OCI-LY7 (cell line): ENCODE measurements around the gene CSPG4. TPM values are rescaled to one million over a fixed set of nuclear protein-coding genes. Genes with fewer than 3 reads are reported as not detected.

Experiments used
- BruUV-seq: library from RNA; stranded (reverse); fragments of 400-500 nt; replicated peaks from 2 replicates; lab custom pipeline; 2021; lab: Mats Ljungman, UMichigan
- CTCF ChIA-PET: fragments of 300-600 bp; sonication (Branson Sonifier 250); formaldehyde crosslinking; loops from one replicate; lab custom pipeline; 2022; ENCODE audit warnings: antibody characterized with exemption; ENCODE audit not compliant: unreplicated experiment; lab: Charles Lee
- POLR2A ChIA-PET: fragments of 300-600 bp; sonication (Branson Sonifier 250); formaldehyde crosslinking; loops from one replicate; lab custom pipeline; 2022; ENCODE audit warnings: antibody characterized with exemption; lab: Charles Lee
- DNase-seq: peaks from one replicate; pipeline ENCODE4 v3.0.0-alpha.2; 2015; ENCODE audit warnings: low spot score
- H2AFZ ChIP-seq: fragments of 200-600 bp; sonication (generic), shearing (Covaris generic); 2 replicates; pipeline ENCODE4 v1.6.1; 2014; ENCODE audit warnings: mild to moderate bottlenecking, antibody characterized with exemption, low read length, moderate library complexity
- H3K27ac ChIP-seq: fragments of 200-600 bp; sonication (generic); 2 replicates; pipeline ENCODE4 v1.5.1; 2014; ENCODE audit warnings: mixed run types, low read depth, mild to moderate bottlenecking, moderate library complexity, low read length, inconsistent platforms; ENCODE audit not compliant: poor library complexity, severe bottlenecking
- H3K36me3 ChIP-seq: fragments of 200-600 bp; sonication (generic); 2 replicates; pipeline ENCODE4 v1.6.1; 2014; ENCODE audit warnings: mild to moderate bottlenecking, antibody characterized with exemption, low read length, moderate library complexity, mixed read lengths; ENCODE audit not compliant: insufficient read depth
- H3K4me1 ChIP-seq: fragments of 200-600 bp; sonication (generic); 2 replicates; pipeline ENCODE4 v1.5.1; 2014; ENCODE audit warnings: mild to moderate bottlenecking, low read length; ENCODE audit not compliant: insufficient read depth, poor library complexity, severe bottlenecking
- H3K4me2 ChIP-seq: fragments of 200-600 bp; sonication (generic); 2 replicates; pipeline ENCODE4 v1.6.1; 2014; ENCODE audit warnings: mild to moderate bottlenecking, low read length
- H3K4me3 ChIP-seq: fragments of 200-600 bp; sonication (generic); 2 replicates; pipeline ENCODE4 v1.5.1; 2014; ENCODE audit warnings: mild to moderate bottlenecking, low read depth, low read length; ENCODE audit not compliant: poor library complexity, severe bottlenecking
- H3K79me2 ChIP-seq: fragments of 200-600 bp; sonication (generic); 2 replicates; pipeline ENCODE4 v1.6.1; 2016; ENCODE audit warnings: low read depth, mild to moderate bottlenecking, low read length, moderate library complexity, mixed read lengths; ENCODE audit not compliant: insufficient read depth
- H3K9me2 ChIP-seq: fragments of 200-600 bp; sonication (generic); 2 replicates; pipeline ENCODE4 v1.6.1; 2016; ENCODE audit warnings: mild to moderate bottlenecking, low read length, mixed read lengths; ENCODE audit not compliant: insufficient read depth
- H3K9me3 ChIP-seq: fragments of 200-600 bp; sonication (generic); 2 replicates; pipeline ENCODE4 v1.6.1; 2014; ENCODE audit warnings: mild to moderate bottlenecking, mixed run types, low read length, mixed read lengths
- H4K20me1 ChIP-seq: fragments of 200-600 bp; sonication (generic); 2 replicates; pipeline ENCODE4 v1.6.1; 2014; ENCODE audit warnings: mild to moderate bottlenecking, antibody characterized with exemption, low read length, moderate library complexity, mixed read lengths; ENCODE audit not compliant: insufficient read depth
- CTCF ChIP-seq: fragments of 200-600 bp; sonication (generic); conservative IDR thresholded peaks from 2 replicates; pipeline ENCODE4 v1.5.1; 2014; ENCODE audit warnings: mild to moderate bottlenecking, antibody characterized with exemption, low read length, moderate library complexity, mixed read lengths
- EZH2phosphoT487 ChIP-seq: fragments of 200-600 bp; sonication (generic); IDR thresholded peaks from 2 replicates; pipeline ENCODE4 v1.6.1; 2018; ENCODE audit warnings: low read depth, borderline replicate concordance, mild to moderate bottlenecking, mixed run types, antibody characterized with exemption, low read length, moderate library complexity, mixed read lengths
- intact Hi-C: fragments of 100-400 bp; cut with micrococcal nuclease; formaldehyde crosslinking; loops from one replicate; pipeline ENCODE4 v1.10.0; 2022; ENCODE audit not compliant: unreplicated experiment
- total RNA-seq, 2 experiments: library from RNA; depleted of rRNA in 1 of 2; stranded (reverse); fragments of >200 nt in 1 of 2; shearing (Covaris generic) in 1 of 2; gene quantifications; 2 replicates each; pipeline ENCODE4 v1.2.3, GENCODE V29; 2014 to 2022

CSPG4 gene
- total RNA-seq, 2 experiments from 2014 or later, result not detected

DNA sequence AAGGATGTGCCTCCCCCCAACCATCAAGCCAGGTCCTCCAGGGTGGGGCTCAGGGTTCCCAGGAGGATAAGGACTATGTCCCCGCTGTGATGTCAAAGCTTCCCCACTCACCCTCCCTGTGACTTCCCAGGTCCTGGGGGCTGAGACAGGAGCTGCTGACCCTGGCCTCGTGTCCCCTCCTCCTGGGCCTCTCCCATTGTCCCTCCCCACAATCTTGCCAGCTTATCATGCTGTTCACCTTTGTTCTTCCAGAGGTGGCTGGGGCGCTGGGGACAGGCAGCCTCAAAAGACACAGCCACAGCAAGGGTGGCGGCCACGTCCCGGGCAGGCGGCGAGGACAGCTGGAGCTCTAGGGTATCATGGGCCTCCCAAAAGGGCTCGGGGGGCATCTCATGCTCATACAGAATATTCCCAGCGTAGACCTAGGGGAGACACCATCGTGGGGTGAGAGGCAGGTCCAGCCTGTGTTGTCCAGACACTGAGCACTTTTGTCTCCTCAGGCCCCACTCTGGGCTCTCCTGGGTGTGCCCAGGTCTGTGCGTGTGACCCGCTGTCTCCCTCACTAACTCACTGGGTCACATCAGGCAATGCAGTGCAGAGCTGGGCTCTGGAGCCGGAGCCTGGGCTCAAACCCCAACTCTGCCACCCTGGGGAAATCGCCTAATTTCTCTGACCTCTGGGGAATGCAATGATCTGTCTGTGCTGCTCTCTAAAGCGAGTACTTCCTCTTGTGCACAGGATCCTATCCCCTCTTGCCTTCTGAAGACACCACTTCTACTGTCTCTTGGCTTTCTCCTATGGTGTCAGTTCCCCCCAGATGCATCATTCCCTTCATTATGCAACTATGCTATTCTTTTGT is 35.0 kb downstream of the CSPG4 start:
- Histone ChIP-seq H3K79me2 (no peaks in the 10 kb centered on the region), H3K4me2 (no peak overlapping the region), H3K9me3 (no peaks in the 10 kb centered on the region), H3K4me3 (no peak overlapping the region), H3K27ac (no peak overlapping the region), H3K36me3 (no peaks in the 10 kb centered on the region), H2AFZ (no peak overlapping the region), H4K20me1 (no peaks in the 10 kb centered on the region), H3K9me2 (no peaks in the 10 kb centered on the region), H3K4me1 (no peaks in the 10 kb centered on the region)
- CTCF ChIA-PET, result no interaction called here
- no TSS peak for BruUV-seq
- POLR2A ChIA-PET, result no interaction called here
- no peak for DNase-seq
- intact Hi-C loops, result no loop called here
- TF ChIP-seq EZH2phosphoT487 (no peak), CTCF (no peak)

- H3K4me2 ChIP-seq, result no peak overlapping the region
- H2AFZ ChIP-seq, result no peak overlapping the region
- BruUV-seq, result no TSS peak
- TF ChIP-seq CTCF (no peak), EZH2phosphoT487 (no peak)
- H3K79me2 ChIP-seq, result no peaks in the 10 kb centered on the region
- no peak overlapping the region for H3K4me3 ChIP-seq
- no peak overlapping the region for H3K27ac ChIP-seq
- H3K9me3 ChIP-seq, result no peaks in the 10 kb centered on the region
- H3K4me1 ChIP-seq, result no peaks in the 10 kb centered on the region
- no peaks in the 10 kb centered on the region for H3K9me2 ChIP-seq
- ChIA-PET POLR2A (no interaction called here), CTCF (no interaction called here)
- intact Hi-C loops, result no loop called here
- DNase-seq, result no peak
- no peaks in the 10 kb centered on the region for H3K36me3 ChIP-seq
- H4K20me1 ChIP-seq, result no peaks in the 10 kb centered on the region
Measured at GRCh38 chr15:75676688-75677464, 35.8 kb downstream of the CSPG4 start.
